ENCODE data around the gene GSTP1.
"Not testable (repeated sequence)": the region's sequence is repeated elsewhere in the genome, so short reads cannot be mapped to it uniquely, and the experiment has no call there.

GSTP1 gene

DNA sequence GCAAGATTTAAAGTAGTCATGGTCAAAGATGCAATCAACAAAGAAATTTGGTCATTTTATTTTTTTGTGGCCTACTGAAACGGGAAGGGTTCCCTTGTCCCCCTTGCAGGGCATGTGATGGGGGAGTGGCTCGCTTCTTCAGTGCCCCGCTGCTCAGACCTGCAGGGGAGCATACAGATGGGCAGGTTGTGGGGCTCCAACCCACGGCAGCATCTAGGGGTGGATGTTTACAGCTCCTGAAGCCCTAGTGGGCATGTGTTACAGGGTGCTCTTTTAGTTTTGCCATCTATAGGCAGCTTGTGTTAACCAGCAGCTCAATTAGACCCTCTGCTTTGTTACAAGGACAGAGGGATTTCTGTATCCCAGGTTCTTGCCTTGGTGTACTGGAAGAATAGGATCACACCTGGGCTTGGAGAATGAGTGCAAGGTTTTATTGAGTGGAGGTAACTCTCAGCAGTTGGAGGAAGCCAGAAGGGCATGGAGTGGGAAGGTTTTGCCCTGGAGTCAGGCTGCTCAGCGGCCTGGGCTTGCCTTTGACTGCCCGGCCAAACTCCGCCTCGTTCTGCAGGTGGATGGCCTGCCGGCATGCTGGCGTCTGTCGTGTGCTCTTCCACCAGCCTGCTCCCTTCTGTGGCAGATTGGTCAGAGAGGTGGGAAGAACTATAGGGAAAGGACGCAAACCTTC is 9.4 kb downstream of the GSTP1 start:
- TF ChIP-seq, protein P1, sequence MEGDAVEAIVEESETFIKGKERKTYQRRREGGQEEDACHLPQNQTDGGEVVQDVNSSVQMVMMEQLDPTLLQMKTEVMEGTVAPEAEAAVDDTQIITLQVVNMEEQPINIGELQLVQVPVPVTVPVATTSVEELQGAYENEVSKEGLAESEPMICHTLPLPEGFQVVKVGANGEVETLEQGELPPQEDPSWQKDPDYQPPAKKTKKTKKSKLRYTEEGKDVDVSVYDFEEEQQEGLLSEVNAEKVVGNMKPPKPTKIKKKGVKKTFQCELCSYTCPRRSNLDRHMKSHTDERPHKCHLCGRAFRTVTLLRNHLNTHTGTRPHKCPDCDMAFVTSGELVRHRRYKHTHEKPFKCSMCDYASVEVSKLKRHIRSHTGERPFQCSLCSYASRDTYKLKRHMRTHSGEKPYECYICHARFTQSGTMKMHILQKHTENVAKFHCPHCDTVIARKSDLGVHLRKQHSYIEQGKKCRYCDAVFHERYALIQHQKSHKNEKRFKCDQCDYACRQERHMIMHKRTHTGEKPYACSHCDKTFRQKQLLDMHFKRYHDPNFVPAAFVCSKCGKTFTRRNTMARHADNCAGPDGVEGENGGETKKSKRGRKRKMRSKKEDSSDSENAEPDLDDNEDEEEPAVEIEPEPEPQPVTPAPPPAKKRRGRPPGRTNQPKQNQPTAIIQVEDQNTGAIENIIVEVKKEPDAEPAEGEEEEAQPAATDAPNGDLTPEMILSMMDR (IDR thresholded peaks at IDR 0.05; ENCODE audit: low read depth, low read length): no peak

GRCh38 chr11:67593565-67593905 is 9.9 kb downstream of the GSTP1 start:
- no peak overlapping the region for H3K4me3 ChIP-seq (ENCODE audit: low read depth, low read length)
- TF ChIP-seq, protein P1 (IDR thresholded peaks at IDR 0.05; ENCODE audit: low read depth, low read length): no peak

More for the DNA sequence above, 9.4 kb downstream of the GSTP1 start:
- no peak overlapping the region for H3K4me3 ChIP-seq (ENCODE audit: low read depth, low read length)

DNA sequence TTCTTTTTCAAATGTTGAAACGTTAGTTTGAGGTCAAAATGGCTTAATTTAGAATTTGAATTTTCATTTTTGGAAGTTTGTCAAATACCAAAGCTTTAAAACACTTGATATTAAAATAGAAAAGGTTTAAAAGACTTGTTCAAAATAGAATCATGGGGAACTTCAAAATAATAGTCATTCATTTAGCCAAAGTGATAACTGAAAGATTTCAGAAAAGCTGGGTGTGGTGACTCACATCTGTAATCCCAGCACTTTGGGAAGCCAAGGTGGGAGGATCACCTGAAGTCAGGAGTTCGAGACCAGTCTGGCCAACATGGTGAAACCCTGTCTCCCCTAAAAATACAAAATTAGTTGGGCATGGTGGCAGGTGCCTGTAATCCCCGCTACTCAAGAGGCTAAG is 10.9 kb downstream of the GSTP1 start:
- no peak overlapping the region for H3K4me3 ChIP-seq (ENCODE audit: low read depth, low read length)
- TF ChIP-seq, protein P1 (IDR thresholded peaks at IDR 0.05; ENCODE audit: low read depth, low read length): no peak

DNA sequence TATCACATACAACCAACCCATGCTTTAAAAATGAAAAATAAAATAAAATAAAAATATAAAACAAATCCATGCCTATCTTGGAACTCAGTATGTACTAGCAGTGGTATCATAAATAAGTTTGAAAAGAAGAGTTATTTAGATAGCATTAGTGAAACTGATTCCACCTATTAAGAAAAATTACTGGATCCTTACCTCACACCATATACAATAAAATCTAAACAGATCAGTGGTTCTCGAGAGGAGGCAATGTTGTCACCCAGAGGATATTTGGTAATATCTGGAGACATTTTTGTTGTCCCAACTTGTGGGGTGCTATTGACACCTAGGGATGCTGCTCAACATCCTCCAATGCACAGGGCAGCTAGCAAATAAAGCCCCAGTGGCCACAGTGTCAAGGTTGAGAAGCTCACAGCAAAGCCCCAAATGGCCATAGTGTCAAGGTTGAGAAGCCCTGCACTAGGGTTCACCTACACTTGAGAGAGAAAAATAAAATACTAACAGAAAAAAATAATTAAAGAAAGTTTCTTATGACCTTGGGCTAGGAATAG is 13.2 kb downstream of the GSTP1 start:
- TF ChIP-seq, protein P1 (IDR thresholded peaks at IDR 0.05; ENCODE audit: low read depth, low read length): no peak
- no peak overlapping the region for H3K4me3 ChIP-seq (ENCODE audit: low read depth, low read length)

- H3K4me3 ChIP-seq (ENCODE audit: low read depth, low read length): not testable (repeated sequence)
Measured at GRCh38 chr11:67597458-67597857, 13.8 kb downstream of the GSTP1 start.

- H3K4me3 ChIP-seq (ENCODE audit: low read depth, low read length): not testable (repeated sequence)
Measured at GRCh38 chr11:67597963-67598362, 14.4 kb downstream of the GSTP1 start.

DNA sequence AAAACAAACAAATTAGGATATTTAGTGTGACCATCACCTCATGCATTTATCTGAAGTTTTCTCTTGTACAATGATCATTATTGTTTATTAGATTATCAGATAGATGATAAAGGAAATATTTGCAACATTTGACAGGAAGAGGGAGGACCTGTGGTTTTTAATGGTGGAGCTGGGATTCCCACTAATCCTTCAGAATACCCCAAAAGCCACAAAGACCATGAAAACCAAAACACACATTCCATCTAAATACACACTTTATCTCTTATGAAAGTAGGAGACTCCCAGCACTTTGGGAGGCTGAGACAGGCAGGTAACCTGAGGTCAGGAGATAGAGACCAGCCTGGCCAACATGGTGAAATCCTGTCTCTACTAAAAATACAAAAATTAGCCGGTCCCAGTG is 15.5 kb downstream of the GSTP1 start:
- TF ChIP-seq, protein P1 (IDR thresholded peaks at IDR 0.05; ENCODE audit: low read depth, low read length): no peak

GRCh38 chr11:67600324-67601029 is 16.9 kb downstream of the GSTP1 start:
- H3K4me3 ChIP-seq (ENCODE audit: low read depth, low read length): no peak overlapping the region
- TF ChIP-seq, protein P1 (IDR thresholded peaks at IDR 0.05; ENCODE audit: low read depth, low read length): no peak

More for the DNA sequence above, 15.5 kb downstream of the GSTP1 start:
- no peak overlapping the region for H3K4me3 ChIP-seq (ENCODE audit: low read depth, low read length)
